HEK293 (cell line): ENCODE data around the gene TWF2.

Source experiments
- ATF2 ChIP-seq: fragments of 450-650 bp; formaldehyde crosslinking; IDR thresholded peaks from 2 replicates; pipeline ENCODE4 v1.5.1; 2016; ENCODE audit warnings: missing biosample characterization, missing genetic modification characterization, low read depth
- GLIS2 ChIP-seq: fragments of 450-650 bp; formaldehyde crosslinking; IDR thresholded peaks from 2 replicates; pipeline ENCODE4 v1.5.1; 2016; ENCODE audit warnings: missing biosample characterization, missing genetic modification characterization
- HIC1 ChIP-seq: fragments of 450-650 bp; formaldehyde crosslinking; IDR thresholded peaks from 2 replicates; pipeline ENCODE4 v1.5.1; 2016; ENCODE audit warnings: missing biosample characterization, missing genetic modification characterization
- IKZF3 ChIP-seq: fragments of 450-650 bp; IDR thresholded peaks from 2 replicates; pipeline ENCODE4 v1.5.0; 2018; ENCODE audit warnings: missing biosample characterization, mild to moderate bottlenecking, missing genetic modification characterization, moderate library complexity
- SP3 ChIP-seq: fragments of 450-650 bp; formaldehyde crosslinking; IDR thresholded peaks from 2 replicates; pipeline ENCODE4 v1.5.1; 2016; ENCODE audit warnings: missing biosample characterization, missing genetic modification characterization
- YY1 ChIP-seq: fragments of 450-650 bp; formaldehyde crosslinking; IDR thresholded peaks from 2 replicates; pipeline ENCODE4 v1.5.1; 2018; ENCODE audit warnings: missing biosample characterization, missing genetic modification characterization
- ZBTB44 ChIP-seq: fragments of 450-650 bp; IDR thresholded peaks from 2 replicates; pipeline ENCODE4 v1.5.1; 2018; ENCODE audit warnings: missing biosample characterization, mild to moderate bottlenecking, missing genetic modification characterization
- ZFP37 ChIP-seq: fragments of 450-650 bp; formaldehyde crosslinking; IDR thresholded peaks from 2 replicates; pipeline ENCODE4 v1.5.1; 2016; ENCODE audit warnings: missing biosample characterization, missing genetic modification characterization
- ZNF133 ChIP-seq: fragments of 450-650 bp; formaldehyde crosslinking; IDR thresholded peaks from 2 replicates; pipeline ENCODE4 v1.5.1; 2016; ENCODE audit warnings: missing biosample characterization, missing genetic modification characterization
- ZNF138 ChIP-seq: fragments of 450-650 bp; formaldehyde crosslinking; IDR thresholded peaks from 2 replicates; pipeline ENCODE4 v1.5.1; 2016; ENCODE audit warnings: missing biosample characterization, missing genetic modification characterization, borderline replicate concordance
- ZNF324 ChIP-seq: fragments of 450-650 bp; formaldehyde crosslinking; IDR thresholded peaks from 2 replicates; pipeline ENCODE4 v1.5.1; 2016; ENCODE audit warnings: missing biosample characterization, missing genetic modification characterization
- ZNF335 ChIP-seq: fragments of 450-650 bp; formaldehyde crosslinking; conservative IDR thresholded peaks from 2 replicates; pipeline ENCODE4 v1.5.1; 2016; ENCODE audit warnings: missing biosample characterization, missing genetic modification characterization
- ZNF366 ChIP-seq: fragments of 450-650 bp; formaldehyde crosslinking; conservative IDR thresholded peaks from 2 replicates; pipeline ENCODE4 v1.5.1; 2016; ENCODE audit warnings: missing biosample characterization, missing genetic modification characterization
- ZNF37A ChIP-seq: fragments of 450-650 bp; IDR thresholded peaks from 2 replicates; pipeline ENCODE4 v1.5.1; 2018; ENCODE audit warnings: missing biosample characterization, missing genetic modification characterization
- ZNF423 ChIP-seq: fragments of 450-650 bp; formaldehyde crosslinking; IDR thresholded peaks from 2 replicates; pipeline ENCODE4 v1.5.1; 2016; ENCODE audit warnings: missing biosample characterization, missing genetic modification characterization
- ZNF518A ChIP-seq: fragments of 450-650 bp; formaldehyde crosslinking; conservative IDR thresholded peaks from 2 replicates; pipeline ENCODE4 v1.5.1; 2016; ENCODE audit warnings: low read depth, missing biosample characterization, missing genetic modification characterization
- ZNF596 ChIP-seq: fragments of 450-650 bp; IDR thresholded peaks from 2 replicates; pipeline ENCODE4 v1.5.0; 2018; ENCODE audit warnings: missing biosample characterization, mild to moderate bottlenecking, missing genetic modification characterization, moderate library complexity
- ZNF626 ChIP-seq: fragments of 450-650 bp; sonication (Bioruptor Pico); formaldehyde crosslinking; IDR thresholded peaks from 2 replicates; pipeline ENCODE4 v1.5.1; 2018; ENCODE audit warnings: missing biosample characterization, missing genetic modification characterization, inconsistent platforms
- ZSCAN30 ChIP-seq: fragments of 450-650 bp; IDR thresholded peaks from 2 replicates; pipeline ENCODE4 v1.5.1; 2018; ENCODE audit warnings: missing biosample characterization, mild to moderate bottlenecking, missing genetic modification characterization, moderate library complexity
- TF ChIP-seq, protein P1 (sequence below): fragments of 450-650 bp; formaldehyde crosslinking; IDR thresholded peaks from 2 replicates; pipeline ENCODE4 v1.5.1; 2017; ENCODE audit warnings: missing biosample characterization, missing genetic modification characterization
- TF ChIP-seq, protein P2 (sequence below): fragments of 450-650 bp; formaldehyde crosslinking; IDR thresholded peaks from 2 replicates; pipeline ENCODE4 v1.5.1; 2017; ENCODE audit warnings: missing biosample characterization, missing genetic modification characterization
- TF ChIP-seq, protein P3 (sequence below): fragments of 450-650 bp; formaldehyde crosslinking; IDR thresholded peaks from 2 replicates; pipeline ENCODE4 v1.5.1; 2016; ENCODE audit warnings: missing biosample characterization, missing genetic modification characterization

Gene TWF2

DNA sequence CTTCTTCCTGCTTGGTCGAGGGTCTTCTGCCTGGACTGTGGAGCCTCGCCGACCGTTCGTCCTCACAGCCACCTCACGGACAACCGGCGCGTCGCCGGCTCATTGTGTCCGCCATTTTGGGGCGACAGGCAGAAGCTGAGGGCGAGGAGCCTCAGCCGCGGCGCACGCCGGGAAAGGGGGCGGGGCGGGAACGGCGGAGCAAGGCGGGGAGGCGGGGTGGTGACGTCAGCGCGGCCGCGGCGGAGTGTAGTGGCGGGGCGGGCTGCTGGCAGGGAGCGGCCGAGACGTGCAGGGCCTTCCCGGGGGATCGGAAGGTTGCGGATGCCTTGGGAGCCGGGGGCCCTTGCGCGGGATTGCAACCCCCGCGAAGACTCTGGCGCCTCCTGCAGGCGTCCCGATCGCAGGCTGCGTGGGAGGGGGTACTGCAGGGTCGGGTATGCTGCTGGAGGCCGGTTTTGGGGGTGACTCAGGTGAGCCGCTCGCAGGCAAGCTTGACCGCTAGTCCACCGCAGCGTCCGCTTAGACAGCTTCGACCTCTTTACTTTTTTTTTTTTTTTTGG lies 39.6 kb upstream of the TWF2 start, which contains the start of gene WDR82 (continued):
- TF ChIP-seq ZNF518A (tag by site-specific recombination) (no peak), YY1 (tag by site-specific recombination) (peak; percentile 58; the same call in 1 of the 2 replicates), IKZF3 (tag by site-specific recombination) (peak; percentile 97), ZBTB44 (tag by site-specific recombination) (peak; percentile 45; the same call in 1 of the 2 replicates), ZSCAN30 (peak; percentile 16; the same call in 1 of the 2 replicates), ZNF324 (tag by site-specific recombination) (peak; percentile 62; the same call in 1 of the 2 replicates), ZNF335 (peak; percentile 85), HIC1 (0 out of 2 replicates have a peak, but pooled peaks have one; percentile 14), ZNF596 (tag by site-specific recombination) (no peak), SP3 (tag by site-specific recombination) (peak; percentile 82), ZNF133 (tag by site-specific recombination) (no peak), ZNF37A (tag by site-specific recombination) (no peak), ZNF138 (no peak), ZNF423 (tag by site-specific recombination) (peak; percentile 26; the same call in 1 of the 2 replicates), ZNF626 (no peak), ZFP37 (tag by site-specific recombination) (0 out of 2 replicates have a peak, but pooled peaks have one; percentile 67), GLIS2 (tag by site-specific recombination) (peak; percentile 94), ATF2 (tag by site-specific recombination) (peak; percentile 95), ZNF366 (tag by site-specific recombination) (no peak)
- TF ChIP-seq, protein P1, sequence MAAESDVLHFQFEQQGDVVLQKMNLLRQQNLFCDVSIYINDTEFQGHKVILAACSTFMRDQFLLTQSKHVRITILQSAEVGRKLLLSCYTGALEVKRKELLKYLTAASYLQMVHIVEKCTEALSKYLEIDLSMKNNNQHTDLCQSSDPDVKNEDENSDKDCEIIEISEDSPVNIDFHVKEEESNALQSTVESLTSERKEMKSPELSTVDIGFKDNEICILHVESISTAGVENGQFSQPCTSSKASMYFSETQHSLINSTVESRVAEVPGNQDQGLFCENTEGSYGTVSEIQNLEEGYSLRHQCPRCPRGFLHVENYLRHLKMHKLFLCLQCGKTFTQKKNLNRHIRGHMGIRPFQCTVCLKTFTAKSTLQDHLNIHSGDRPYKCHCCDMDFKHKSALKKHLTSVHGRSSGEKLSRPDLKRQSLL (tag by site-specific recombination) = peak; percentile 46; the same call in 1 of the 2 replicates
- TF ChIP-seq, protein P2, sequence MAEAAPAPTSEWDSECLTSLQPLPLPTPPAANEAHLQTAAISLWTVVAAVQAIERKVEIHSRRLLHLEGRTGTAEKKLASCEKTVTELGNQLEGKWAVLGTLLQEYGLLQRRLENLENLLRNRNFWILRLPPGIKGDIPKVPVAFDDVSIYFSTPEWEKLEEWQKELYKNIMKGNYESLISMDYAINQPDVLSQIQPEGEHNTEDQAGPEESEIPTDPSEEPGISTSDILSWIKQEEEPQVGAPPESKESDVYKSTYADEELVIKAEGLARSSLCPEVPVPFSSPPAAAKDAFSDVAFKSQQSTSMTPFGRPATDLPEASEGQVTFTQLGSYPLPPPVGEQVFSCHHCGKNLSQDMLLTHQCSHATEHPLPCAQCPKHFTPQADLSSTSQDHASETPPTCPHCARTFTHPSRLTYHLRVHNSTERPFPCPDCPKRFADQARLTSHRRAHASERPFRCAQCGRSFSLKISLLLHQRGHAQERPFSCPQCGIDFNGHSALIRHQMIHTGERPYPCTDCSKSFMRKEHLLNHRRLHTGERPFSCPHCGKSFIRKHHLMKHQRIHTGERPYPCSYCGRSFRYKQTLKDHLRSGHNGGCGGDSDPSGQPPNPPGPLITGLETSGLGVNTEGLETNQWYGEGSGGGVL (tag by site-specific recombination) = peak; percentile 48; the same call in 1 of the 2 replicates
- TF ChIP-seq, protein P3, sequence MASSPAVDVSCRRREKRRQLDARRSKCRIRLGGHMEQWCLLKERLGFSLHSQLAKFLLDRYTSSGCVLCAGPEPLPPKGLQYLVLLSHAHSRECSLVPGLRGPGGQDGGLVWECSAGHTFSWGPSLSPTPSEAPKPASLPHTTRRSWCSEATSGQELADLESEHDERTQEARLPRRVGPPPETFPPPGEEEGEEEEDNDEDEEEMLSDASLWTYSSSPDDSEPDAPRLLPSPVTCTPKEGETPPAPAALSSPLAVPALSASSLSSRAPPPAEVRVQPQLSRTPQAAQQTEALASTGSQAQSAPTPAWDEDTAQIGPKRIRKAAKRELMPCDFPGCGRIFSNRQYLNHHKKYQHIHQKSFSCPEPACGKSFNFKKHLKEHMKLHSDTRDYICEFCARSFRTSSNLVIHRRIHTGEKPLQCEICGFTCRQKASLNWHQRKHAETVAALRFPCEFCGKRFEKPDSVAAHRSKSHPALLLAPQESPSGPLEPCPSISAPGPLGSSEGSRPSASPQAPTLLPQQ (tag by site-specific recombination) = 0 out of 2 replicates have a peak, but pooled peaks have one; percentile 27
